Chondrocyte (in vitro differentiated cells): Measurements from ENCODE around the gene FRMPD4. TPM values are rescaled to one million over a fixed set of nuclear protein-coding genes. Genes with fewer than 3 reads are reported as not detected.

Experiments
- DNase-seq: peaks from one replicate; pipeline ENCODE4 v3.0.0; 2021; ENCODE audit warnings: mixed read lengths, low spot score
- H3K27ac Mint-ChIP-seq: one replicate; pipeline ENCODE4 v1.8.0; 2021; ENCODE audit warnings: mild to moderate bottlenecking, moderate library complexity, mixed read lengths; ENCODE audit not compliant: unreplicated experiment
- H3K27me3 Mint-ChIP-seq: 2 replicates; pipeline ENCODE4 v1.8.0; 2021; ENCODE audit warnings: low read depth, mixed read lengths
- H3K36me3 Mint-ChIP-seq: 2 replicates; pipeline ENCODE4 v1.8.0; 2021; ENCODE audit warnings: low read depth, mixed read lengths
- H3K4me1 Mint-ChIP-seq: 2 replicates; pipeline ENCODE4 v1.8.0; 2021; ENCODE audit warnings: low read depth, mild to moderate bottlenecking, mixed read lengths
- H3K4me3 Mint-ChIP-seq: one replicate; pipeline ENCODE4 v1.8.0; 2021; ENCODE audit warnings: mild to moderate bottlenecking, moderate library complexity, mixed read lengths; ENCODE audit not compliant: unreplicated experiment
- H3K9me3 Mint-ChIP-seq: 2 replicates; pipeline ENCODE4 v1.8.0; 2021; ENCODE audit warnings: low read depth, mixed read lengths
- total RNA-seq: library from RNA; stranded (reverse); gene quantifications from 3 replicates; pipeline ENCODE4 v1.2.1, GENCODE V29; 2021
- TF ChIP-seq, protein P1 (sequence below): fragments of 200-600 bp; sonication (generic); IDR thresholded peaks from 2 replicates; pipeline ENCODE4 v1.5.0; 2021; ENCODE audit warnings: antibody characterized with exemption, mild to moderate bottlenecking, moderate library complexity

FRMPD4 gene
- total RNA-seq, 1 donor from 2014 or later: 0.10 TPM

- DNase-seq: no peak
- no peaks in the 10 kb centered on the region for H3K36me3 Mint-ChIP-seq
- peaks cover 9% of the 10 kb centered on the region for H3K9me3 Mint-ChIP-seq
- TF ChIP-seq, protein P1, sequence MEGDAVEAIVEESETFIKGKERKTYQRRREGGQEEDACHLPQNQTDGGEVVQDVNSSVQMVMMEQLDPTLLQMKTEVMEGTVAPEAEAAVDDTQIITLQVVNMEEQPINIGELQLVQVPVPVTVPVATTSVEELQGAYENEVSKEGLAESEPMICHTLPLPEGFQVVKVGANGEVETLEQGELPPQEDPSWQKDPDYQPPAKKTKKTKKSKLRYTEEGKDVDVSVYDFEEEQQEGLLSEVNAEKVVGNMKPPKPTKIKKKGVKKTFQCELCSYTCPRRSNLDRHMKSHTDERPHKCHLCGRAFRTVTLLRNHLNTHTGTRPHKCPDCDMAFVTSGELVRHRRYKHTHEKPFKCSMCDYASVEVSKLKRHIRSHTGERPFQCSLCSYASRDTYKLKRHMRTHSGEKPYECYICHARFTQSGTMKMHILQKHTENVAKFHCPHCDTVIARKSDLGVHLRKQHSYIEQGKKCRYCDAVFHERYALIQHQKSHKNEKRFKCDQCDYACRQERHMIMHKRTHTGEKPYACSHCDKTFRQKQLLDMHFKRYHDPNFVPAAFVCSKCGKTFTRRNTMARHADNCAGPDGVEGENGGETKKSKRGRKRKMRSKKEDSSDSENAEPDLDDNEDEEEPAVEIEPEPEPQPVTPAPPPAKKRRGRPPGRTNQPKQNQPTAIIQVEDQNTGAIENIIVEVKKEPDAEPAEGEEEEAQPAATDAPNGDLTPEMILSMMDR: no peak
- H3K4me1 Mint-ChIP-seq: no peaks in the 10 kb centered on the region
- no peak overlapping the region for H3K4me3 Mint-ChIP-seq
- H3K27me3 Mint-ChIP-seq: no peaks in the 10 kb centered on the region
- no peak overlapping the region for H3K27ac Mint-ChIP-seq
Observed at GRCh38 chrX:12686331-12686730, 548.1 kb downstream of the FRMPD4 start.

DNA sequence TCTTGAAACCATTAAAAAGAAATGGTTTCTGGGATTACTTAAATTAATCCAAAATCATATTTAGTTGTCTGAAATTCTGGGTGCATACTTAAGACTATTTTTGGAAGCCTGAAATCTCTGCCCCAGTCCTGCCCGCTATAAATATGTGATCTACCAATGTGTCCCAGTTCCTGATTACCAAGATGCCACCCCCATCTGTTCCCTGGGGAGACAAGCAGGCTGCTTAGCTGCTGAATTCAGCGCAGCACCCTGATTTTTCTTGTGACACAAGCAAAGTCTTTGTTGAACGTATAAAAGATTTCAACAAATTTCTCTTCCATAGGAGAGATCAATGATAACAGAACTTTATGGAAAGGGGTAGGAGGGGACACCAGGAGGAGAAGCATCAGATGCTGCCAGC lies 552.4 kb downstream of the FRMPD4 start:
- H3K27me3 Mint-ChIP-seq: no peaks in the 10 kb centered on the region
- TF ChIP-seq, protein P1: no peak
- no peak overlapping the region for H3K4me3 Mint-ChIP-seq
- DNase-seq: no peak
- no peak overlapping the region for H3K27ac Mint-ChIP-seq
- peaks cover 9% of the 10 kb centered on the region for H3K9me3 Mint-ChIP-seq
- H3K4me1 Mint-ChIP-seq: no peaks in the 10 kb centered on the region
- no peaks in the 10 kb centered on the region for H3K36me3 Mint-ChIP-seq

DNA sequence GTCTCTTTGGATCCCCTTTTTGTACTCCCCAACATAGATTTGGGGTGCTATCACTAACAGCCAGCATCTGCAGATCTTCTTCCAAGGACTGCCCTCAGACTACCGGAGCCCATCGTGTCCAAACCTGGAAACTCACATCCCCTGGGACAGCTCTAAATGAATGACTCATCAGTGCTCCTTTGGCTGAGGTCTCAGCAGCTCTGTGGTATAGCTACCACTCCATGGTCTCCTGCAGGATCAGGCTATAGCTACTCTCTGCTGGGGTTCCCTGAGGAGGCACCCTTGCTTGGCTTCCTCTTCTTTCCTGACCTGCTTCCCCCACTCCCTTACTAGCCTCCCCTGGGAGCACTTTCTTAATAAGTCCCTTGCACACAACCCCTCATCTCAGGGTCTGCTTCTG lies 555.5 kb downstream of the FRMPD4 start:
- no peak for DNase-seq
- no peaks in the 10 kb centered on the region for H3K9me3 Mint-ChIP-seq
- H3K4me1 Mint-ChIP-seq: no peaks in the 10 kb centered on the region
- no peaks in the 10 kb centered on the region for H3K27me3 Mint-ChIP-seq
- H3K27ac Mint-ChIP-seq: no peak overlapping the region
- TF ChIP-seq, protein P1: no peak
- H3K36me3 Mint-ChIP-seq: no peaks in the 10 kb centered on the region
- H3K4me3 Mint-ChIP-seq: no peak overlapping the region

DNA sequence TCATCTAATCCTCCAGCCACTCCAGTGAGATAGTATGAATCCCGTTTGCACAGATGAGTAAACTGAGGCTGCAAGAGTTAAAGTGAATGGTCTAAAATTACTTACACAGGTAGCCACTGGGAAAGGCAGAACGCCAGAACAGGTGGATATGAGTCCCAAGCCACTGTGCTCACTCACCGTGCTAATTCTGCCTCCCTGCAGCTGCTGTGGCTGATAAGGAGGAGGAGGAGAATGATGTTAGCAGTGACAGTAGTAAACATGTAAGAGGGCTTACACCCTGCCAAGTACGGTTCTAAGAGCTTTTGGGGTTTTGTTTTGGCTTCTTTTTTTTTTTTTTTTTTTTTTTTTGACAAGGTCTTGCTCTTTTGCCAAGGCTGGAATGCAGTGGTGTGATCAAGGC lies 562.5 kb downstream of the FRMPD4 start:
- no peak for DNase-seq
- H3K4me1 Mint-ChIP-seq: peaks cover 2% of the 10 kb centered on the region
- peaks cover 4% of the 10 kb centered on the region for H3K27me3 Mint-ChIP-seq
- H3K27ac Mint-ChIP-seq: no peak overlapping the region
- no peaks in the 10 kb centered on the region for H3K36me3 Mint-ChIP-seq
- TF ChIP-seq, protein P1: no peak
- peaks cover 3% of the 10 kb centered on the region for H3K9me3 Mint-ChIP-seq
- H3K4me3 Mint-ChIP-seq: no peak overlapping the region

DNA sequence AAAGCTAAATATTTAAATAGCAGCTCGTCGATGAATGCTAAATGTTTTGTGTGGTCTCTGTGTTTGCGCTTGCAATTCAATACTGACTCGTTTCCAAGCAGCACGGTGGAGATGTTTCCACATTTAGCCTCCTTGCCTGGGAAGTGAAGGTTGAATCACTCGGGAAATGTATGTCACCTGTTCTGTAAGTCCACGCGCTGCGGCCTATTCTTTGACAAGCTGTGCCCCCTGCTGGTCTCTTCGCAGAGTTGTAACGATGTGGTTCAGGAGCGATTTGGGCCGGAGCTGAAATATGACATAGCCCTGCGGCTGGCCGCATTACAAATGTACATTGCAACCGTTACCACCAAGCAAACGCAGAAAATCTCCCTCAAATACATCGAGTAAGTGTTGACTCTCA lies 563.4 kb downstream of the FRMPD4 start:
- Mint-ChIP-seq H3K4me3 (no peak overlapping the region), H3K27me3 (peaks cover 4% of the 10 kb centered on the region), H3K36me3 (no peaks in the 10 kb centered on the region), H3K27ac (no peak overlapping the region), H3K4me1 (peaks cover 2% of the 10 kb centered on the region), H3K9me3 (peaks cover 3% of the 10 kb centered on the region)
- DNase-seq: no peak
- TF ChIP-seq, protein P1: peak; percentile 73
